BLaER1 treated with 17β-estradiol and CSF1 and Interleukin-3, amounts not matched to agents 10 nM and 100 nM (cell line): ENCODE data around the gene FBLIM1.

Source experiments
- H3K27ac ChIP-seq, 11 experiments: shearing (Covaris generic); formaldehyde crosslinking; 2 replicates each; pipeline ENCODE4 v1.8.1; 2022
- H3K27me3 ChIP-seq, 11 experiments: shearing (Covaris generic); formaldehyde crosslinking; 2 replicates each; pipeline ENCODE4 v1.8.1; 2022
- H3K36me3 ChIP-seq, 11 experiments: shearing (Covaris generic); formaldehyde crosslinking; 2 replicates each; pipeline ENCODE4 v1.8.1; 2022
- H3K4me1 ChIP-seq, 10 experiments: shearing (Covaris generic); formaldehyde crosslinking; 2 replicates each; pipeline ENCODE4 v1.8.1; 2022
- H3K4me2 ChIP-seq, 11 experiments: shearing (Covaris generic); formaldehyde crosslinking; 2 replicates each; pipeline ENCODE4 v1.8.1; 2022
- H3K4me3 ChIP-seq, 10 experiments: shearing (Covaris generic); formaldehyde crosslinking; 2 replicates each; pipeline ENCODE4 v1.8.1; 2022
- H3K9ac ChIP-seq, 11 experiments: shearing (Covaris generic); formaldehyde crosslinking; 2 replicates each; pipeline ENCODE4 v1.8.1; 2022
- H3K9me3 ChIP-seq, 11 experiments: shearing (Covaris generic); formaldehyde crosslinking; replicated peaks in 1 of 11; 2 replicates each; pipeline ENCODE4 v1.8.1; 2022
- H4K20me1 ChIP-seq, 11 experiments: shearing (Covaris generic); formaldehyde crosslinking; 2 replicates each; pipeline ENCODE4 v1.8.1; 2022
- Cebpa-rat ChIP-seq, 11 experiments: shearing (Covaris generic); IDR thresholded peaks; 2 replicates each; pipeline ENCODE4 v1.8.1; 2022

The FBLIM1 gene

GRCh38 chr1:15796086-15796462 lies 37.5 kb downstream of the FBLIM1 start:
- no peak overlapping the region for H3K27ac ChIP-seq

GRCh38 chr1:15797614-15798390 lies 39.2 kb downstream of the FBLIM1 start:
- no peak overlapping the region for H3K27ac ChIP-seq
- H3K9me3 ChIP-seq = no peaks in the 10 kb centered on the region
- TF ChIP-seq Cebpa-rat (IDR thresholded peaks at IDR 0.05) = no peak
- no peak overlapping the region for H3K4me3 ChIP-seq
- peaks cover 0 to 26% (median 0%) of the 10 kb centered on the region in 11 experiments; a peak in 5 of 22 replicates for H4K20me1 ChIP-seq
- H3K9ac ChIP-seq = no peak overlapping the region
- H3K4me2 ChIP-seq = no peak overlapping the region
- H3K4me1 ChIP-seq = peaks cover 29 to 38% (median 30%) of the 10 kb centered on the region in 10 experiments
- no peaks in the 10 kb centered on the region for H3K36me3 ChIP-seq
- H3K27me3 ChIP-seq = peaks cover 0 to 4% (median 0%) of the 10 kb centered on the region in 11 experiments; a peak in 1 of 22 replicates

More at GRCh38 chr1:15796086-15796462, 37.5 kb downstream of the FBLIM1 start:
- no peaks in the 10 kb centered on the region for H3K36me3 ChIP-seq
- no peak for TF ChIP-seq Cebpa-rat (IDR thresholded peaks at IDR 0.05)
- no peaks in the 10 kb centered on the region for H3K27me3 ChIP-seq
- H3K4me1 ChIP-seq = peaks cover 22 to 29% (median 24%) of the 10 kb centered on the region in 10 experiments
- H3K9ac ChIP-seq = no peak overlapping the region
- H3K4me3 ChIP-seq = no peak overlapping the region
- H3K9me3 ChIP-seq = no peaks in the 10 kb centered on the region
- no peak overlapping the region for H3K4me2 ChIP-seq
- peaks cover 0 to 21% (median 0%) of the 10 kb centered on the region in 11 experiments; a peak in 4 of 22 replicates for H4K20me1 ChIP-seq

- Histone ChIP-seq H3K4me3 (no peak overlapping the region), H3K27me3 (peaks cover 0 to 14% (median 0%) of the 10 kb centered on the region in 11 experiments; a peak in 4 of 22 replicates), H3K36me3 (no peaks in the 10 kb centered on the region), H4K20me1 (peaks cover 0 to 27% (median 0%) of the 10 kb centered on the region in 11 experiments; a peak in 5 of 22 replicates), H3K9me3 (no peaks in the 10 kb centered on the region), H3K4me1 (peaks cover 31 to 41% (median 32%) of the 10 kb centered on the region in 10 experiments), H3K9ac (peak overlapping the region in 2 of 11 experiments; percentile 11 to 31; a peak in 3 of 22 replicates), H3K4me2 (peak overlapping the region; percentile 48 to 85 (median 68)), H3K27ac (peak overlapping the region in 3 of 11 experiments; percentile 12 to 29 (median 23); a peak in 5 of 22 replicates)
- no peak for TF ChIP-seq Cebpa-rat (IDR thresholded peaks at IDR 0.05)
These were observed 40.6 kb downstream of the FBLIM1 start for GRCh38 chr1:15799004-15799867.

- Histone ChIP-seq H4K20me1 (peaks cover 0 to 27% (median 0%) of the 10 kb centered on the region in 11 experiments; a peak in 5 of 22 replicates), H3K9me3 (no peaks in the 10 kb centered on the region), H3K27me3 (peaks cover 0 to 18% (median 0%) of the 10 kb centered on the region in 11 experiments; a peak in 4 of 22 replicates), H3K9ac (peak overlapping the region in 2 of 11 experiments; percentile 2 to 26; a peak in 3 of 22 replicates), H3K27ac (0 out of 22 replicates have a peak overlapping the region, but pooled peaks of 1 of the 11 experiments have one; percentile 12), H3K4me3 (no peak overlapping the region), H3K36me3 (no peaks in the 10 kb centered on the region), H3K4me1 (peaks cover 31 to 41% (median 32%) of the 10 kb centered on the region in 10 experiments), H3K4me2 (peak overlapping the region; percentile 48 to 85 (median 68))
- TF ChIP-seq Cebpa-rat (IDR thresholded peaks at IDR 0.05) = no peak
These were observed 41.6 kb downstream of the FBLIM1 start for GRCh38 chr1:15799928-15800835.

DNA sequence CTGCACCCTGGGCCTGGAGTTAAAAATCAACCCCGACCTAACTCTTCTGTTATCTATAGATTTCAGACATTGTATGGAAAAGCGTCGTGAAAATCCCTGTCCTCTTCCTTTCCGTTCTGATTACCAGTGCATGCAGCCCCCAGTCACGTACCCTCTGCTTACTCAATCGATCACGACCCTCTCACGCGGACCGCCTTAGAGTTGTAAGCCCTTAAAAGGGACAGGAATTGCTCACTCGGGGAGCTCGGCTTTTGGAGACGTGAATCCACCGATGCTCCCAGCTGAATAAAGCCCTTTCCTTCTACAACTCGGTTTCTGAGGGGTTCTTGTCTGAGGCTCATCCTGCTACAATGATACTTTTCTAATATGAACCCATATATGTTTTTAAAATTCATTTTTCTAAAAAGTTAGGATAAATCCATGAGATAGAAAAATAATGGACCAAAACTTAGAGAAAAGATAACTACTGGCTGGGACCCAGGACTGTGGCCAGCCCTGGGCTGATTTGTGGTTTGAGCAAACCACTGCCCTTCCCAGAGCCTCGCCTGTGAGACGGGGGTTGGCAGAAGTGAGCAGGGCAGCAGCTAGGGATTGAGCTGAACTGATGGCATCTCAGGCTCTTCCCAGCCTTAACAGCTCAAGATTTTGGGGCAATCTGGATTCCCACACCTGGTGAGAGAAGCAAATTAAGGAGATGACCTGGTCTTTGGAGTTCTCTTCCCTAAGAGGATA lies 43.8 kb downstream of the FBLIM1 start:
- H3K27ac ChIP-seq = no peak overlapping the region
- peaks cover 0 to 18% (median 0%) of the 10 kb centered on the region in 11 experiments; a peak in 4 of 22 replicates for H3K27me3 ChIP-seq
- H3K9ac ChIP-seq = peak overlapping the region in 2 of 11 experiments; percentile 3 to 53; a peak in 2 of 22 replicates
- peak overlapping the region in 10 of 11 experiments; percentile 1 to 52 (median 12); a peak in 9 of 22 replicates for H3K4me2 ChIP-seq
- no peak overlapping the region for H3K4me3 ChIP-seq
- TF ChIP-seq Cebpa-rat (IDR thresholded peaks at IDR 0.05) = no peak
- no peaks in the 10 kb centered on the region for H3K9me3 ChIP-seq
- H3K36me3 ChIP-seq = no peaks in the 10 kb centered on the region
- peaks cover 31 to 41% (median 32%) of the 10 kb centered on the region in 10 experiments for H3K4me1 ChIP-seq
- H4K20me1 ChIP-seq = peaks cover 0 to 27% (median 0%) of the 10 kb centered on the region in 11 experiments; a peak in 5 of 22 replicates

- Histone ChIP-seq H3K4me3 (no peak overlapping the region), H3K4me2 (no peak overlapping the region), H3K36me3 (no peaks in the 10 kb centered on the region), H3K4me1 (peaks cover 31 to 39% (median 32%) of the 10 kb centered on the region in 10 experiments), H3K9ac (no peak overlapping the region), H3K27me3 (peaks cover 0 to 18% (median 0%) of the 10 kb centered on the region in 11 experiments; a peak in 4 of 22 replicates), H3K9me3 (no peaks in the 10 kb centered on the region), H3K27ac (no peak overlapping the region), H4K20me1 (peaks cover 0 to 27% (median 0%) of the 10 kb centered on the region in 11 experiments; a peak in 5 of 22 replicates)
- no peak for TF ChIP-seq Cebpa-rat (IDR thresholded peaks at IDR 0.05)
These were observed 44.8 kb downstream of the FBLIM1 start for GRCh38 chr1:15803380-15803779.

- H3K36me3 ChIP-seq = no peaks in the 10 kb centered on the region
- H4K20me1 ChIP-seq = peaks cover 0 to 26% (median 0%) of the 10 kb centered on the region in 11 experiments; a peak in 5 of 22 replicates
- H3K9ac ChIP-seq = no peak overlapping the region
- H3K27ac ChIP-seq = no peak overlapping the region
- no peaks in the 10 kb centered on the region for H3K9me3 ChIP-seq
- no peak overlapping the region for H3K4me3 ChIP-seq
- peaks cover 27 to 34% (median 29%) of the 10 kb centered on the region in 10 experiments for H3K4me1 ChIP-seq
- H3K4me2 ChIP-seq = no peak overlapping the region
- H3K27me3 ChIP-seq = peaks cover 0 to 18% (median 0%) of the 10 kb centered on the region in 11 experiments; a peak in 4 of 22 replicates
- TF ChIP-seq Cebpa-rat (IDR thresholded peaks at IDR 0.05) = no peak
These were observed 45.5 kb downstream of the FBLIM1 start for GRCh38 chr1:15804060-15804459.
